HepG2 (cell line): ENCODE results near the gene CDC34. TPM values are rescaled to one million over a fixed set of nuclear protein-coding genes. Genes with fewer than 3 reads are reported as not detected.

ENCODE experiments used
- DR1 ChIP-seq: sonication (generic); formaldehyde crosslinking; IDR thresholded peaks from 2 replicates; pipeline ENCODE4 v1.8.0; 2021; ENCODE audit warnings: mild to moderate bottlenecking, missing genetic modification reagents, inconsistent platforms
- EED ChIP-seq: sonication (generic); formaldehyde crosslinking; IDR thresholded peaks from 2 replicates; pipeline ENCODE4 v1.5.0; 2020; ENCODE audit warnings: mild to moderate bottlenecking, missing genetic modification reagents
- KDM5B ChIP-seq: sonication (generic); formaldehyde crosslinking; IDR thresholded peaks from 2 replicates; pipeline ENCODE4 v1.4.0; 2020; ENCODE audit warnings: missing genetic modification reagents, mild to moderate bottlenecking, borderline replicate concordance
- NR1H2 ChIP-seq: sonication (generic); formaldehyde crosslinking; IDR thresholded peaks from 2 replicates; pipeline ENCODE4 v1.8.1; 2022; ENCODE audit warnings: low read depth, missing genetic modification reagents, borderline replicate concordance
- NR2F2 ChIP-seq: IDR thresholded peaks from 2 replicates; pipeline ENCODE4 v1.6.1; 2012; ENCODE audit warnings: low read depth, inconsistent platforms, borderline replicate concordance
- POLR2AphosphoS5 ChIP-seq: IDR thresholded peaks from 2 replicates; pipeline ENCODE4 v1.6.1; 2012; ENCODE audit warnings: low read depth, low read length
- RFXAP ChIP-seq: sonication (generic); formaldehyde crosslinking; IDR thresholded peaks from 2 replicates; pipeline ENCODE4 v1.4.0; 2020; ENCODE audit warnings: missing genetic modification reagents, borderline replicate concordance
- SP2 ChIP-seq: sonication (generic); formaldehyde crosslinking; IDR thresholded peaks from 2 replicates; pipeline ENCODE4 v1.5.1; 2020; ENCODE audit warnings: mild to moderate bottlenecking, missing genetic modification reagents
- ZFY ChIP-seq: sonication (generic); formaldehyde crosslinking; IDR thresholded peaks from 2 replicates; pipeline ENCODE4 v1.4.0; 2020; ENCODE audit warnings: missing genetic modification reagents
- ZNF24 ChIP-seq: fragments of 450-650 bp; IDR thresholded peaks from 2 replicates; pipeline ENCODE4 v1.6.1; 2017; ENCODE audit warnings: antibody characterized with exemption, mild to moderate bottlenecking
- ZNF644 ChIP-seq: IDR thresholded peaks from 2 replicates; pipeline ENCODE4 v1.6.1; 2016; ENCODE audit warnings: low read depth
- polyA plus RNA-seq, 8 experiments: library from polyadenylated mRNA; depleted of rRNA in 3 of 8; stranded (reverse) in 7 of 8; unstranded in 1 of 8; fragments of >200 nt; fragmentation: Illumina TruSeq in 4 of 8; extraction: Trizol in 4 of 8; gene quantifications; 2 replicates each; pipeline versions ENCODE4 v1.2.1 to v1.2.3, GENCODE V29; 2011 to 2016; ENCODE audit warnings: low read depth in 4 of 8, missing spikeins in 1 of 8, mixed read lengths in 1 of 8; ENCODE audit not compliant: insufficient read depth in 1 of 8
- total RNA-seq, 5 experiments: library from RNA; depleted of rRNA; stranded (reverse); fragments of >200 nt; fragmentation: Illumina TruSeq; extraction: Trizol; gene quantifications; 2 replicates each; pipeline ENCODE4 v1.2.3, GENCODE V29; 2016; ENCODE audit warnings: low read depth in 1 of 5
- TF ChIP-seq, protein P1 (sequence below): conservative IDR thresholded peaks from 2 replicates; pipeline ENCODE4 v1.6.1; 2018; ENCODE audit warnings: missing genetic modification reagents
- TF ChIP-seq, protein P2 (sequence below): sonication (generic); formaldehyde crosslinking; IDR thresholded peaks from 2 replicates; pipeline ENCODE4 v1.4.0; 2020; ENCODE audit warnings: missing genetic modification reagents, mild to moderate bottlenecking, borderline replicate concordance
- TF ChIP-seq, protein P3 (sequence below): sonication (generic); formaldehyde crosslinking; IDR thresholded peaks from 2 replicates; pipeline ENCODE4 v1.4.0; 2020; ENCODE audit warnings: missing genetic modification reagents
- TF ChIP-seq, protein P4 (sequence below): sonication (generic); formaldehyde crosslinking; IDR thresholded peaks from 2 replicates; pipeline ENCODE4 v1.5.1; 2020; ENCODE audit warnings: missing genetic modification reagents, mild to moderate bottlenecking, borderline replicate concordance
- TF ChIP-seq, protein P5 (sequence below): sonication (generic); formaldehyde crosslinking; IDR thresholded peaks from 2 replicates; pipeline ENCODE4 v1.4.0; 2020; ENCODE audit warnings: mild to moderate bottlenecking, missing genetic modification reagents
- TF ChIP-seq, protein P6 (sequence below): IDR thresholded peaks from 2 replicates; pipeline ENCODE4 v1.6.1; 2016; ENCODE audit warnings: low read depth, control low read depth

Gene CDC34
- total and polyA plus RNA-seq, 2 of the 13 experiments (the other 11 are each of a cell fraction or from before 2014, with no cell fraction given) = 138 to 150 TPM

DNA sequence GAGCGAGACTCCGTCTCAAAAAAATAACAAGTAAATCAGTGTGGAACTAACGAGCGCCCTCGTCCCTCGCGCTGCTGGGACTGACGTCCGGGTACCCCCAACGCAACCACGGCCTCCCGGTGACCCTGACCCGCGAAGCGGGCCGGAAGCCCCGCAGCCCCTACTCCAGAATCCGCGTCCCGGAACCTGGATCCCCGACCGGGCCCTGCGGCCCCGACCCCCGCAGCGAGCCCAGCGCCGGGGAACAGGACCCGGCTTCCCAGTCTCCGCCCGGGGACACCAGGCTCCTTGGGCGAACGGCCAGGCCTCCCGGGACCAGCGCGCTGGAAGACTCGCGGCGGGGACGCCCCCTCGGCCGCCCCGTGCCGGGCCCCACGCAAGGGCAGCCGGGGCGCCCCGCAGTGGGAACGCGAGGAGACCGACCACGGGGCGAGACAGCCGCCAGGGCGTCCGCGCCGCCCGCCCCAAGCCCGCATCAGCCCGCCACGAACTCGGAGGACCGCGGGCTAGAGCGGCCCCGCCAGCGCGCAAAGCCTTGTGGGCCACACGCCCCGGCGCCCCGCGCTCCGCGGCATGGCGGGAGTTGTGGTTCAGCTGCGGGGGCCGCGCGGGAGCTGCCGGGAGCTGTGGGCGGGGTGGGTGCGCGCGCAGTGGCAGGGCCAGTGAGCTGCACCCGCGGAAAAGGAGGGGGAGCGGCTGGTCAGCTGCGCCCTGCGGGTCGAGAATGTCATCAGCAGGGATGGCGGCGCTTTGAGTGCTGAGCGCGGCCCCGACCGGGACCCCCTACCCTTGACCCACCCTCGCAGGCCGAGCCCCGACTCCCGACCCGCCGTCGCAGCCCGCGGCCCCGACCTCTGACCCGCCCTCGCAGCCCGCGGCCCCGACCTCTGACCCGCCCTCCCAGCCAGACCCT lies 42.8 kb upstream of the CDC34 start (continued):
- TF ChIP-seq, protein P1, sequence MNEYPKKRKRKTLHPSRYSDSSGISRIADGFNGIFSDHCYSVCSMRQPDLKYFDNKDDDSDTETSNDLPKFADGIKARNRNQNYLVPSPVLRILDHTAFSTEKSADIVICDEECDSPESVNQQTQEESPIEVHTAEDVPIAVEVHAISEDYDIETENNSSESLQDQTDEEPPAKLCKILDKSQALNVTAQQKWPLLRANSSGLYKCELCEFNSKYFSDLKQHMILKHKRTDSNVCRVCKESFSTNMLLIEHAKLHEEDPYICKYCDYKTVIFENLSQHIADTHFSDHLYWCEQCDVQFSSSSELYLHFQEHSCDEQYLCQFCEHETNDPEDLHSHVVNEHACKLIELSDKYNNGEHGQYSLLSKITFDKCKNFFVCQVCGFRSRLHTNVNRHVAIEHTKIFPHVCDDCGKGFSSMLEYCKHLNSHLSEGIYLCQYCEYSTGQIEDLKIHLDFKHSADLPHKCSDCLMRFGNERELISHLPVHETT (CRISPR knock-in tag) = peak; percentile 91
- peak; percentile 30; the same call in 1 of the 2 replicates for TF ChIP-seq EED (CRISPR knock-in tag)
- TF ChIP-seq, protein P2, sequence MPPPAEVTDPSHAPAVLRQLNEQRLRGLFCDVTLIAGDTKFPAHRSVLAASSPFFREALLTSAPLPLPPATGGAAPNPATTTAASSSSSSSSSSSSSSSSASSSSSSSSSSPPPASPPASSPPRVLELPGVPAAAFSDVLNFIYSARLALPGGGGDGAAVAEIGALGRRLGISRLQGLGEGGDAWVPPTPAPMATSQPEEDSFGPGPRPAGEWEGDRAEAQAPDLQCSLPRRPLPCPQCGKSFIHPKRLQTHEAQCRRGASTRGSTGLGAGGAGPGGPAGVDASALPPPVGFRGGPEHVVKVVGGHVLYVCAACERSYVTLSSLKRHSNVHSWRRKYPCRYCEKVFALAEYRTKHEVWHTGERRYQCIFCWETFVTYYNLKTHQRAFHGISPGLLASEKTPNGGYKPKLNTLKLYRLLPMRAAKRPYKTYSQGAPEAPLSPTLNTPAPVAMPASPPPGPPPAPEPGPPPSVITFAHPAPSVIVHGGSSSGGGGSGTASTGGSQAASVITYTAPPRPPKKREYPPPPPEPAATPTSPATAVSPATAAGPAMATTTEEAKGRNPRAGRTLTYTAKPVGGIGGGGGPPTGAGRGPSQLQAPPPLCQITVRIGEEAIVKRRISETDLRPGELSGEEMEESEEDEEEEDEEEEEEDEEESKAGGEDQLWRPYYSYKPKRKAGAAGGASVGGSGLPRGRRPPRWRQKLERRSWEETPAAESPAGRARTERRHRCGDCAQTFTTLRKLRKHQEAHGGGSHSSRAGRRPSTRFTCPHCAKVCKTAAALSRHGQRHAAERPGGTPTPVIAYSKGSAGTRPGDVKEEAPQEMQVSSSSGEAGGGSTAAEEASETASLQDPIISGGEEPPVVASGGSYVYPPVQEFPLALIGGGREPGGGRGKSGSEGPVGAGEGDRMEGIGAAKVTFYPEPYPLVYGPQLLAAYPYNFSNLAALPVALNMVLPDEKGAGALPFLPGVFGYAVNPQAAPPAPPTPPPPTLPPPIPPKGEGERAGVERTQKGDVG (CRISPR knock-in tag) = no peak; the same call in 1 of the 2 replicates
- peak; percentile 24; the same call in 1 of the 2 replicates for TF ChIP-seq RFXAP (CRISPR knock-in tag)
- peak; percentile 94 for TF ChIP-seq ZFY (CRISPR knock-in tag)
- TF ChIP-seq, protein P3, sequence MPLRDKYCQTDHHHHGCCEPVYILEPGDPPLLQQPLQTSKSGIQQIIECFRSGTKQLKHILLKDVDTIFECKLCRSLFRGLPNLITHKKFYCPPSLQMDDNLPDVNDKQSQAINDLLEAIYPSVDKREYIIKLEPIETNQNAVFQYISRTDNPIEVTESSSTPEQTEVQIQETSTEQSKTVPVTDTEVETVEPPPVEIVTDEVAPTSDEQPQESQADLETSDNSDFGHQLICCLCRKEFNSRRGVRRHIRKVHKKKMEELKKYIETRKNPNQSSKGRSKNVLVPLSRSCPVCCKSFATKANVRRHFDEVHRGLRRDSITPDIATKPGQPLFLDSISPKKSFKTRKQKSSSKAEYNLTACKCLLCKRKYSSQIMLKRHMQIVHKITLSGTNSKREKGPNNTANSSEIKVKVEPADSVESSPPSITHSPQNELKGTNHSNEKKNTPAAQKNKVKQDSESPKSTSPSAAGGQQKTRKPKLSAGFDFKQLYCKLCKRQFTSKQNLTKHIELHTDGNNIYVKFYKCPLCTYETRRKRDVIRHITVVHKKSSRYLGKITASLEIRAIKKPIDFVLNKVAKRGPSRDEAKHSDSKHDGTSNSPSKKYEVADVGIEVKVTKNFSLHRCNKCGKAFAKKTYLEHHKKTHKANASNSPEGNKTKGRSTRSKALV = 0 out of 2 replicates have a peak, but pooled peaks have one; percentile 9
- TF ChIP-seq, protein P4, sequence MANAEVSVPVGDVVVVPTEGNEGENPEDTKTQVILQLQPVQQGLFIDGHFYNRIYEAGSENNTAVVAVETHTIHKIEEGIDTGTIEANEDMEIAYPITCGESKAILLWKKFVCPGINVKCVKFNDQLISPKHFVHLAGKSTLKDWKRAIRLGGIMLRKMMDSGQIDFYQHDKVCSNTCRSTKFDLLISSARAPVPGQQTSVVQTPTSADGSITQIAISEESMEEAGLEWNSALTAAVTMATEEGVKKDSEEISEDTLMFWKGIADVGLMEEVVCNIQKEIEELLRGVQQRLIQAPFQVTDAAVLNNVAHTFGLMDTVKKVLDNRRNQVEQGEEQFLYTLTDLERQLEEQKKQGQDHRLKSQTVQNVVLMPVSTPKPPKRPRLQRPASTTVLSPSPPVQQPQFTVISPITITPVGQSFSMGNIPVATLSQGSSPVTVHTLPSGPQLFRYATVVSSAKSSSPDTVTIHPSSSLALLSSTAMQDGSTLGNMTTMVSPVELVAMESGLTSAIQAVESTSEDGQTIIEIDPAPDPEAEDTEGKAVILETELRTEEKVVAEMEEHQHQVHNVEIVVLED = peak; percentile 95
- TF ChIP-seq, protein P5, sequence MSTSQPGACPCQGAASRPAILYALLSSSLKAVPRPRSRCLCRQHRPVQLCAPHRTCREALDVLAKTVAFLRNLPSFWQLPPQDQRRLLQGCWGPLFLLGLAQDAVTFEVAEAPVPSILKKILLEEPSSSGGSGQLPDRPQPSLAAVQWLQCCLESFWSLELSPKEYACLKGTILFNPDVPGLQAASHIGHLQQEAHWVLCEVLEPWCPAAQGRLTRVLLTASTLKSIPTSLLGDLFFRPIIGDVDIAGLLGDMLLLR (CRISPR knock-in tag) = 0 out of 2 replicates have a peak, but pooled peaks have one; percentile 13
- TF ChIP-seq DR1 (CRISPR knock-in tag) = peak; percentile 39; the same call in 1 of the 2 replicates
- no peak for TF ChIP-seq ZNF644 (CRISPR knock-in tag)
- TF ChIP-seq, protein P6, sequence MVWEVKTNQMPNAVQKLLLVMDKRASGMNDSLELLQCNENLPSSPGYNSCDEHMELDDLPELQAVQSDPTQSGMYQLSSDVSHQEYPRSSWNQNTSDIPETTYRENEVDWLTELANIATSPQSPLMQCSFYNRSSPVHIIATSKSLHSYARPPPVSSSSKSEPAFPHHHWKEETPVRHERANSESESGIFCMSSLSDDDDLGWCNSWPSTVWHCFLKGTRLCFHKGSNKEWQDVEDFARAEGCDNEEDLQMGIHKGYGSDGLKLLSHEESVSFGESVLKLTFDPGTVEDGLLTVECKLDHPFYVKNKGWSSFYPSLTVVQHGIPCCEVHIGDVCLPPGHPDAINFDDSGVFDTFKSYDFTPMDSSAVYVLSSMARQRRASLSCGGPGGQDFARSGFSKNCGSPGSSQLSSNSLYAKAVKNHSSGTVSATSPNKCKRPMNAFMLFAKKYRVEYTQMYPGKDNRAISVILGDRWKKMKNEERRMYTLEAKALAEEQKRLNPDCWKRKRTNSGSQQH (CRISPR knock-in tag) = peak; percentile 89
- TF ChIP-seq NR1H2 = no peak
- peak; percentile 26; the same call in 1 of the 2 replicates for TF ChIP-seq ZNF24
- TF ChIP-seq NR2F2 = peak; percentile 67; the same call in 1 of the 2 replicates
- peak; percentile 44 for TF ChIP-seq SP2 (CRISPR knock-in tag)
- peak; percentile 64; the same call in 1 of the 2 replicates for TF ChIP-seq KDM5B
- peak; percentile 77 for TF ChIP-seq POLR2AphosphoS5
